Lower lobe of right lung (tissue), 2 donors: ENCODE results near the gene RSF1. TPM values are rescaled to one million over a fixed set of nuclear protein-coding genes. Genes with fewer than 3 reads are reported as not detected.

ENCODE experiments used
- ATAC-seq, 2 donors: fragments of 200-7000 bp; cut with Tn5 transposase; one replicate each; pipeline ENCODE4 v1.9.1; 2020 to 2022; ENCODE audit warnings: mild to moderate bottlenecking in 2 of 2, moderate library complexity in 2 of 2
- DNase-seq: peaks from one replicate; pipeline ENCODE4 v3.0.0-alpha.2; 2020
- H3K27ac ChIP-seq: fragments of 200-600 bp; one replicate; pipeline ENCODE4 v1.8.0; 2022
- H3K27me3 ChIP-seq: fragments of 200-600 bp; one replicate; pipeline ENCODE4 v1.8.0; 2022; ENCODE audit warnings: low read depth
- H3K36me3 ChIP-seq: fragments of 200-600 bp; one replicate; pipeline ENCODE4 v1.8.0; 2022; ENCODE audit warnings: mild to moderate bottlenecking
- H3K4me1 ChIP-seq: fragments of 200-600 bp; one replicate; pipeline ENCODE4 v1.8.0; 2022
- H3K4me3 ChIP-seq: fragments of 200-600 bp; one replicate; pipeline ENCODE4 v1.8.0; 2022; ENCODE audit warnings: mild to moderate bottlenecking
- H3K9me3 ChIP-seq: fragments of 200-600 bp; one replicate; pipeline ENCODE4 v1.8.0; 2022
- intact Hi-C: fragments of 100-400 bp; cut with DNase I; formaldehyde crosslinking; loops from one replicate; pipeline ENCODE4 v1.11.0; 2022
- total RNA-seq: library from RNA; stranded (reverse); fragmentation: NEBNext Ultra II Directional; extraction: Animal tissue kit (Norgen Biotek cat#: 25700); gene quantifications from one replicate; pipeline ENCODE4 v1.2.1, GENCODE V29; 2021
- TF ChIP-seq, protein P1 (sequence below): fragments of 200-600 bp; IDR thresholded peaks from one replicate; pipeline ENCODE4 v1.8.0; 2022; ENCODE audit warnings: antibody characterized with exemption, mild to moderate bottlenecking
- donor health status: DM: no; HTN: yes; CAD: no; lungs with severe emphysema.

Gene RSF1
- total RNA-seq, 1 donor from 2014 or later, result 59.6 TPM

DNA sequence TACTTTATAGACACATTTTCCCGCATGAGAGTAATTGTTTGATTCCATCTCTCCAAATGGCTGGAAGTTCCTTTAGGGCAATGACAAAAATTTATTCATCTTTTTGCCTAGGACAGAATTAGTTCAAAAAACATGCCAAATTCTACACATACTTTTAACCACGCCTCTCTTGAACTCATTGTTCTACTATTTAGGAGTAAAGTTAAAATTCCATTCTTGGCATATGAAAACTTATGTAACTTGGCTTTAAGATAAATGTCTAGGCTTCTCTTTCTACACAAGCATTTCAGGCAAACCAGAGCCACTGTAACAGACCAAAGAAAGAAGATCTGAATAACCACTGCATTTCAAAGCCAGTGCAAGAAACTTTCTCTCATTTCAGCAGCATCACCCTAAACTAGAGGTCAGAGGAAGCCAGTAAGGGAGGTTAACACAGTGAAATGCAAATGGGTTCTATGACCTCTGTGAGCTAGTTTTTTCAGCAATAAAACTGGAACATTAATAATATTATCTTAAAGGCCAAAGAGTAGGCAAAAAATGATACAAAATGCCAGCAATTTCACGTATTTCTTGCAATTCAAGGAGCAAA lies 73.0 kb downstream of the RSF1 start:
- no peaks in the 10 kb centered on the region for H3K27me3 ChIP-seq
- ATAC-seq (no peak), DNase-seq (no peak)
- no peak overlapping the region for H3K27ac ChIP-seq
- H3K4me1 ChIP-seq, result peaks cover 8% of the 10 kb centered on the region
- H3K4me3 ChIP-seq, result no peak overlapping the region
- intact Hi-C loops, result no loop called here
- no peaks in the 10 kb centered on the region for H3K36me3 ChIP-seq
- TF ChIP-seq, protein P1, sequence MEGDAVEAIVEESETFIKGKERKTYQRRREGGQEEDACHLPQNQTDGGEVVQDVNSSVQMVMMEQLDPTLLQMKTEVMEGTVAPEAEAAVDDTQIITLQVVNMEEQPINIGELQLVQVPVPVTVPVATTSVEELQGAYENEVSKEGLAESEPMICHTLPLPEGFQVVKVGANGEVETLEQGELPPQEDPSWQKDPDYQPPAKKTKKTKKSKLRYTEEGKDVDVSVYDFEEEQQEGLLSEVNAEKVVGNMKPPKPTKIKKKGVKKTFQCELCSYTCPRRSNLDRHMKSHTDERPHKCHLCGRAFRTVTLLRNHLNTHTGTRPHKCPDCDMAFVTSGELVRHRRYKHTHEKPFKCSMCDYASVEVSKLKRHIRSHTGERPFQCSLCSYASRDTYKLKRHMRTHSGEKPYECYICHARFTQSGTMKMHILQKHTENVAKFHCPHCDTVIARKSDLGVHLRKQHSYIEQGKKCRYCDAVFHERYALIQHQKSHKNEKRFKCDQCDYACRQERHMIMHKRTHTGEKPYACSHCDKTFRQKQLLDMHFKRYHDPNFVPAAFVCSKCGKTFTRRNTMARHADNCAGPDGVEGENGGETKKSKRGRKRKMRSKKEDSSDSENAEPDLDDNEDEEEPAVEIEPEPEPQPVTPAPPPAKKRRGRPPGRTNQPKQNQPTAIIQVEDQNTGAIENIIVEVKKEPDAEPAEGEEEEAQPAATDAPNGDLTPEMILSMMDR, result no peak
- H3K9me3 ChIP-seq, result no peaks in the 10 kb centered on the region

DNA sequence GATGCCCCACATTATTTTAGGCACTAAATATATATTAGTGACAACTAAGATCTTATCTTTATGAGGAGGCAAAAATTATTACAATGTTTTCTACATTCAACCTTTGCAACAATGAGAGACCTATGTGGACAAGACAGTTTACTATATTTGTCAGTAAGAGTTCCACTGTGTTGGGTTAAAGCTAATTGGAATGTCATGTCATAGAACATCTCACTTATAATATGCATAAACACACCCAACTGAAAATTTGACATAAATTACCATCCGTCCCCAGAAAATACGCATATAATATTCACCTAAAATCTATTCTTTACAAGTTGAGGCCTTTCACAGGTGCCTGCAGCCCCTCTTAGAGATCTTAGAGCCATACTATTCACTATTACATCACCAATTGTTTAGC lies 84.0 kb downstream of the RSF1 start:
- no peak for ATAC-seq
- H3K4me1 ChIP-seq, result no peaks in the 10 kb centered on the region
- H3K4me3 ChIP-seq, result no peak overlapping the region
- TF ChIP-seq, protein P1, result no peak
- DNase-seq, result no peak
- no peaks in the 10 kb centered on the region for H3K27me3 ChIP-seq
- peaks cover 56% of the 10 kb centered on the region for H3K36me3 ChIP-seq
- H3K9me3 ChIP-seq, result peaks cover 3% of the 10 kb centered on the region
- no peak overlapping the region for H3K27ac ChIP-seq
- intact Hi-C loops, result no loop called here

DNA sequence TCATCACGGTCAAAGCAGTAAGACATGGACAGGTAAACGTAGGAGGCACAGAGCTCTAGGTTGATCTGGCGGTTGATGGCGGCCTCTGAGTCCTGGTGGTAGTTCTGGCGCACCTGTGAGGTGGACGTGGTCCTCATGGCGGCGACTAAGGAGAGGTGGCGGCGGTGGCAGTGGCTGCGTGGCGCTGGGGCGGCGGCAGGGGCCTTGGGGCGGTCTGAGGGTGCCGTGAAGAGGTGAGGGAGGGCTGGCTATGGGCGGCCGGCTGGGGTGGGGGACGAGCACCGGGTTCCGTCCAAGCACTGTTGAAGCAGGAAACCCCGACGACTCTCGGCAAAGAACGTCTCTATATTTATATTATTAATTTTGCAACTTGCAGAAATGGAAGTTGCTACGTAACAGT lies 85.6 kb downstream of the RSF1 start:
- intact Hi-C loops, result no loop called here
- Histone ChIP-seq H3K27me3 (no peaks in the 10 kb centered on the region), H3K27ac (no peak overlapping the region), H3K9me3 (peaks cover 11% of the 10 kb centered on the region), H3K4me1 (no peaks in the 10 kb centered on the region), H3K36me3 (peaks cover 44% of the 10 kb centered on the region), H3K4me3 (no peak overlapping the region)
- TF ChIP-seq, protein P1, result no peak
- DNase-seq, result no peak
- no peak for ATAC-seq

DNA sequence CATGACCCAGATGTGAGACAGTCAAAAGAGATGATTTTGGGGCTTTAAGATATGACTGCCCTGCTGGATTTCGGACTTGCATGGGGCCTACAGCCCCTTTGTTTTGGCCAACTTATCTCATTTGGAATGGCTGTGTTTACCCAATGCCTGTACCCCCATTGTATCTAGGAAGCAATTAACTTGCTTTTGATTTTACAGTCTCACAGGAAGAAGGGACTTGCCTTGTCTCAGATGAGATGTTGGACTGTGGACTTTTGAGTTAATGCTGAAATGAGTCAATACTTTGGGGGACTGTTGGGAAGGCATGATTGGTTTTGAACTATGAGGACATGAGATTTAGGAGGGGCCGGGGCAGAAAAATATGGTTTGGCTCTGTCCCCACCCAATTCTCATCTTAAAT lies 88.4 kb downstream of the RSF1 start:
- intact Hi-C loops, result no loop called here
- H3K36me3 ChIP-seq, result peaks cover 27% of the 10 kb centered on the region
- TF ChIP-seq, protein P1, result no peak

DNA sequence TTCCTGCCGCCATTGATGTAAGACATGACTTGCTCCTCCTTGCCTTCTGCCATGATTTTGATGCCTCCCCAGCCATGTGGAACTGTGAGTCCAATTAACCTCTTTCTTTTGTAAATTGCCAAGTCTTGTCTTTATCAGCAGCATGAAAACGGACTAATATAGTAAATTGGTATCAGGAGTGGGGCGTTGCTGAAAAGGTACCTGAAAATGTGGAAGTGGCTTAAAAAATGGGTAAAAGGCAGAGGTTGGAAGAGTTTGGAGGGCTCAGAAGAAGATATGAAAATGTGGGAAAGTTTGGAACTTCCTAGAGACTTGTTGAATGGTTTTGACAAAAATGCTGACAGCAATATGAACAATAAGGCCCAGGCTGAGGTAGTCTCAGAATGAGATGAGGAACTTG lies 89.7 kb downstream of the RSF1 start:
- no peak for ATAC-seq
- Histone ChIP-seq H3K27me3 (no peaks in the 10 kb centered on the region), H3K36me3 (peaks cover 16% of the 10 kb centered on the region), H3K4me3 (no peak overlapping the region), H3K27ac (no peak overlapping the region), H3K4me1 (no peaks in the 10 kb centered on the region), H3K9me3 (peaks cover 11% of the 10 kb centered on the region)
- intact Hi-C loops, result no loop called here
- TF ChIP-seq, protein P1, result no peak
- DNase-seq, result no peak

More for the DNA sequence above, 88.4 kb downstream of the RSF1 start:
- Histone ChIP-seq H3K27ac (no peak overlapping the region), H3K4me1 (no peaks in the 10 kb centered on the region), H3K9me3 (peaks cover 11% of the 10 kb centered on the region), H3K27me3 (no peaks in the 10 kb centered on the region), H3K4me3 (no peak overlapping the region)
- no peak for ATAC-seq
- no peak for DNase-seq

DNA sequence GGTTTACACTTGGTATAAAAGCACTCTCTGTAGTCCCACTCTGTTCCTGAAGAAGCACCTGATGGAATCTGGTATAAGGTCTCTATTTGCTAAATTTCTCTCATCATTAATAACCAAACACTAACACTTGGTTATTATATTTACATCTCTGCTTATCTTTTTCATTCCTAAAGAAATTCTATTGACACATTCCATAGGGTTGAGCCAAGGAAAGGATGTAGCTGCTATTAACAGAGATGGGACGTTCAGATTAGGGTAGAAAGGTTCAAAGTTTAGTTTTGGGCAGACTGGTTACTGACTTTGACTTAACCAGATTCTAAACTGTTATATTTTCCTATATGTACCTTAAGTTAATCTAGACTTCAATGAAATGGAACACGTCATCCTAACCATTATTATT lies 91.5 kb downstream of the RSF1 start:
- TF ChIP-seq, protein P1, result no peak
- intact Hi-C loops, result no loop called here
- H3K36me3 ChIP-seq, result peaks cover 22% of the 10 kb centered on the region
- no peak for ATAC-seq
- no peak overlapping the region for H3K27ac ChIP-seq
- H3K27me3 ChIP-seq, result no peaks in the 10 kb centered on the region
- H3K9me3 ChIP-seq, result peaks cover 11% of the 10 kb centered on the region
- no peaks in the 10 kb centered on the region for H3K4me1 ChIP-seq
- no peak overlapping the region for H3K4me3 ChIP-seq
- no peak for DNase-seq
